Body of pancreas (tissue), 4 donors: ENCODE results near the gene MAML3. TPM values are rescaled to one million over a fixed set of nuclear protein-coding genes. Genes with fewer than 3 reads are reported as not detected.

ENCODE experiments used
- ATAC-seq: fragments of 150-250 bp; one replicate; pipeline ENCODE4 v1.9.1; 2016
- DNase-seq, 4 donors: peaks; one replicate each; pipeline ENCODE4 v3.0.0-alpha.2; 2019
- H3K27ac ChIP-seq, 4 donors: fragments of 200-600 bp; sonication (generic); 1 replicate in 3 of 4; 2 replicates in 1 of 4; pipeline versions ENCODE4 v1.5.1 to v1.6.1; 2016 to 2019; ENCODE audit warnings: mild to moderate bottlenecking in 1 of 4, mixed read lengths in 1 of 4, moderate library complexity in 1 of 4
- H3K27me3 ChIP-seq, 2 donors: fragments of 200-600 bp; sonication (generic); one replicate each; pipeline ENCODE4 v1.6.0; 2016; ENCODE audit warnings: mild to moderate bottlenecking in 1 of 2
- H3K36me3 ChIP-seq, 2 donors: fragments of 200-600 bp; sonication (generic); replicated peaks in 1 of 2; 2 replicates each; pipeline ENCODE4 v1.5.1; 2016; ENCODE audit warnings: low read depth in 2 of 2; ENCODE audit not compliant: insufficient read depth in 1 of 2
- H3K4me1 ChIP-seq: fragments of 200-600 bp; sonication (generic); one replicate; pipeline ENCODE4 v1.6.0; 2016
- H3K4me3 ChIP-seq, 2 donors: fragments of 200-600 bp; sonication (generic); 1 replicate in 1 of 2; 2 replicates in 1 of 2; pipeline ENCODE4 v1.5.1; 2016 to 2019
- H3K9me3 ChIP-seq, 3 donors: fragments of 200-600 bp; sonication (generic); 1 replicate in 2 of 3; 2 replicates in 1 of 3; pipeline ENCODE4 v1.5.1; 2016
- CTCF ChIP-seq, 7 experiments: fragments of 450-650 bp in 4 of 7; fragments of 200-600 bp in 3 of 7; sonication (generic) in 3 of 7; IDR thresholded peaks; one replicate each; pipeline ENCODE4 v1.5.1; 2016 to 2019; ENCODE audit warnings: antibody characterized with exemption in 7 of 7
- POLR2A ChIP-seq, 3 donors: fragments of 450-650 bp; IDR thresholded peaks; one replicate each; pipeline ENCODE4 v1.6.1; 2016; ENCODE audit warnings: antibody characterized with exemption in 3 of 3, mild to moderate bottlenecking in 2 of 3
- WGBS, 2 donors: methylation state at CpG; one replicate each; pipeline ENCODE4 v1.1.5; 2017; 5-methylcytosine and 5-hydroxymethylcytosine counted together
- intact Hi-C: fragments of 100-400 bp; cut with DNase I; formaldehyde crosslinking; loops from one replicate; pipeline ENCODE4 v1.15.1; 2023
- total RNA-seq, 2 donors: library from RNA; depleted of rRNA; stranded (reverse); fragments of >200 nt; gene quantifications; one replicate each; pipeline ENCODE4 v1.1.0, GENCODE V29; 2016

Gene MAML3
- total RNA-seq, 2 donors from 2014 or later = 11.2 to 11.4 TPM

- no peak for TF ChIP-seq CTCF (IDR thresholded peaks at IDR 0.05)
Observed at GRCh38 chr4:139807483-139807882, 346.5 kb downstream of the MAML3 start.

GRCh38 chr4:139806929-139807328 lies 347.1 kb downstream of the MAML3 start:
- H3K4me3 ChIP-seq = no peak overlapping the region
- intact Hi-C loops = no loop called here
- 62 to 72% methylated on average over 4 of the region's 4 CpGs for WGBS, 2 donors
- no peaks in the 10 kb centered on the region for H3K27me3 ChIP-seq
- DNase-seq (no peak), ATAC-seq (no peak)
- no peaks in the 10 kb centered on the region for H3K9me3 ChIP-seq
- H3K36me3 ChIP-seq = no peaks in the 10 kb centered on the region
- H3K4me1 ChIP-seq = peaks cover 12% of the 10 kb centered on the region
- no peak overlapping the region for H3K27ac ChIP-seq
- no peak for TF ChIP-seq CTCF (IDR thresholded peaks at IDR 0.05)
- TF ChIP-seq POLR2A (IDR thresholded peaks at IDR 0.05) = no peak

More at GRCh38 chr4:139807483-139807882, 346.5 kb downstream of the MAML3 start:
- H3K9me3 ChIP-seq = no peaks in the 10 kb centered on the region
- peaks cover 12% of the 10 kb centered on the region for H3K4me1 ChIP-seq
- no peak overlapping the region for H3K27ac ChIP-seq
- ATAC-seq (no peak), DNase-seq (no peak)
- intact Hi-C loops = no loop called here
- no peaks in the 10 kb centered on the region for H3K36me3 ChIP-seq
- no peaks in the 10 kb centered on the region for H3K27me3 ChIP-seq
- WGBS, 2 donors = 94 to 95% methylated on average over 4 of the region's 4 CpGs
- no peak overlapping the region for H3K4me3 ChIP-seq

GRCh38 chr4:139802931-139803330 lies 351.1 kb downstream of the MAML3 start:
- Histone ChIP-seq H3K9me3 (no peaks in the 10 kb centered on the region), H3K27me3 (no peaks in the 10 kb centered on the region), H3K4me1 (peaks cover 11% of the 10 kb centered on the region), H3K4me3 (no peak overlapping the region), H3K27ac (no peak overlapping the region), H3K36me3 (no peaks in the 10 kb centered on the region)
- DNase-seq (no peak), ATAC-seq (no peak)
- WGBS, 2 donors = 70 to 90% methylated on average over 2 of the region's 2 CpGs
- no peak for TF ChIP-seq POLR2A (IDR thresholded peaks at IDR 0.05)
- TF ChIP-seq CTCF (IDR thresholded peaks at IDR 0.05) = no peak
- intact Hi-C loops = no loop called here

GRCh38 chr4:139802488-139802887 lies 351.5 kb downstream of the MAML3 start:
- no peaks in the 10 kb centered on the region for H3K9me3 ChIP-seq
- DNase-seq (no peak), ATAC-seq (no peak)
- peaks cover 11% of the 10 kb centered on the region for H3K4me1 ChIP-seq
- TF ChIP-seq CTCF (IDR thresholded peaks at IDR 0.05) = no peak
- intact Hi-C loops = no loop called here
- 87 to 98% methylated on average over 1 of the region's 1 CpG for WGBS, 2 donors
- no peaks in the 10 kb centered on the region for H3K36me3 ChIP-seq
- no peak overlapping the region for H3K27ac ChIP-seq
- no peak overlapping the region for H3K4me3 ChIP-seq
- no peaks in the 10 kb centered on the region for H3K27me3 ChIP-seq

- no peaks in the 10 kb centered on the region for H3K27me3 ChIP-seq
- TF ChIP-seq CTCF (IDR thresholded peaks at IDR 0.05) = no peak
- TF ChIP-seq POLR2A (IDR thresholded peaks at IDR 0.05) = no peak
- intact Hi-C loops = no loop called here
- H3K36me3 ChIP-seq = no peaks in the 10 kb centered on the region
- no peak overlapping the region for H3K4me3 ChIP-seq
- H3K9me3 ChIP-seq = no peaks in the 10 kb centered on the region
- H3K4me1 ChIP-seq = peaks cover 11% of the 10 kb centered on the region
- 90 to 96% methylated on average over 5 to 6 of the region's 6 CpGs for WGBS, 2 donors
- no peak overlapping the region for H3K27ac ChIP-seq
- DNase-seq = no peak
- ATAC-seq = no peak
Observed at GRCh38 chr4:139801895-139802294, 352.1 kb downstream of the MAML3 start.
